PC-9 (cell line): ENCODE measurements around the gene ABCA1. TPM values are rescaled to one million over a fixed set of nuclear protein-coding genes. Genes with fewer than 3 reads are reported as not detected.
"Not testable (repeated sequence)": the region's sequence is repeated elsewhere in the genome, so short reads cannot be mapped to it uniquely, and the experiment has no call there.

ENCODE experiments used
- BruUV-seq: library from RNA; stranded (reverse); fragments of 400-500 nt; replicated peaks from 2 replicates; lab custom pipeline; 2021; lab: Mats Ljungman, UMichigan
- CTCF ChIA-PET: fragments of 300-600 bp; sonication (Branson Sonifier 250); formaldehyde crosslinking; loops from one replicate; lab custom pipeline; 2022; ENCODE audit warnings: antibody characterized with exemption; lab: Charles Lee
- POLR2A ChIA-PET: fragments of 300-600 bp; sonication (Branson Sonifier 250); formaldehyde crosslinking; loops from one replicate; lab custom pipeline; 2022; ENCODE audit warnings: antibody characterized with exemption; ENCODE audit not compliant: unreplicated experiment; lab: Charles Lee
- DNase-seq, 2 experiments: peaks; one replicate each; pipeline versions ENCODE4 v3.0.0 to v3.0.0-alpha.2; 2015 to 2022; ENCODE audit warnings: mixed read lengths in 1 of 2
- H2AFZ ChIP-seq: fragments of 200-600 bp; sonication (generic); 2 replicates; pipeline ENCODE4 v1.8.1; 2017; ENCODE audit warnings: antibody characterized with exemption
- H3F3A ChIP-seq: fragments of 200-600 bp; sonication (generic); 2 replicates; pipeline ENCODE4 v1.8.1; 2017; ENCODE audit warnings: antibody characterized with exemption, mild to moderate bottlenecking, low read depth; ENCODE audit not compliant: insufficient read depth
- H3K27ac ChIP-seq: fragments of 200-600 bp; sonication (generic); 2 replicates; pipeline ENCODE4 v1.6.1; 2016; ENCODE audit warnings: mixed run types
- H3K27me3 ChIP-seq: fragments of 200-600 bp; sonication (generic); 2 replicates; pipeline ENCODE4 v1.6.1; 2016; ENCODE audit warnings: low read depth, mixed run types; ENCODE audit not compliant: insufficient read depth
- H3K36me3 ChIP-seq: fragments of 200-600 bp; sonication (generic); 2 replicates; pipeline ENCODE4 v1.6.1; 2016; ENCODE audit warnings: low read depth, mixed run types
- H3K4me1 ChIP-seq: fragments of 200-600 bp; sonication (generic); replicated peaks from 2 replicates; pipeline ENCODE4 v1.6.1; 2016; ENCODE audit warnings: mixed run types; ENCODE audit not compliant: insufficient read depth
- H3K4me2 ChIP-seq: fragments of 200-600 bp; sonication (generic); 2 replicates; pipeline ENCODE4 v1.6.1; 2017; ENCODE audit warnings: mixed run types
- H3K4me3 ChIP-seq: fragments of 200-600 bp; sonication (generic); 2 replicates; pipeline ENCODE4 v1.6.1; 2016; ENCODE audit warnings: mixed run types
- H3K79me2 ChIP-seq: fragments of 200-600 bp; sonication (generic); 2 replicates; pipeline ENCODE4 v1.6.1; 2017; ENCODE audit warnings: low read depth, mixed run types
- H3K9me2 ChIP-seq: fragments of 200-600 bp; sonication (generic); 2 replicates; pipeline ENCODE4 v1.8.1; 2017; ENCODE audit warnings: mild to moderate bottlenecking; ENCODE audit not compliant: insufficient read depth
- H3K9me3 ChIP-seq: fragments of 200-600 bp; sonication (generic); 2 replicates; pipeline ENCODE4 v1.8.1; 2016; ENCODE audit warnings: low read depth; ENCODE audit not compliant: insufficient read depth
- H4K20me1 ChIP-seq: fragments of 200-600 bp; sonication (generic); 2 replicates; pipeline ENCODE4 v1.8.1; 2017; ENCODE audit not compliant: insufficient read depth
- EZH2 ChIP-seq: fragments of 200-600 bp; sonication (generic); IDR thresholded peaks from 2 replicates; pipeline ENCODE4 v1.8.0; 2017; ENCODE audit warnings: antibody characterized with exemption, low read depth
- intact Hi-C: fragments of 100-400 bp; cut with micrococcal nuclease; formaldehyde crosslinking; loops from one replicate; pipeline ENCODE4 v1.10.0; 2022; ENCODE audit not compliant: unreplicated experiment
- total RNA-seq: library from RNA; stranded (reverse); gene quantifications from 2 replicates; pipeline ENCODE4 v1.2.3, GENCODE V29; 2021
- TF ChIP-seq, protein P1 (sequence below): fragments of 200-600 bp; sonication (generic); conservative IDR thresholded peaks from 2 replicates; pipeline ENCODE4 v1.6.1; 2017; ENCODE audit warnings: mixed run types, antibody characterized with exemption, mild to moderate bottlenecking, moderate library complexity

The ABCA1 gene
- total RNA-seq, 1 experiment from 2014 or later, result 38.3 TPM

DNA sequence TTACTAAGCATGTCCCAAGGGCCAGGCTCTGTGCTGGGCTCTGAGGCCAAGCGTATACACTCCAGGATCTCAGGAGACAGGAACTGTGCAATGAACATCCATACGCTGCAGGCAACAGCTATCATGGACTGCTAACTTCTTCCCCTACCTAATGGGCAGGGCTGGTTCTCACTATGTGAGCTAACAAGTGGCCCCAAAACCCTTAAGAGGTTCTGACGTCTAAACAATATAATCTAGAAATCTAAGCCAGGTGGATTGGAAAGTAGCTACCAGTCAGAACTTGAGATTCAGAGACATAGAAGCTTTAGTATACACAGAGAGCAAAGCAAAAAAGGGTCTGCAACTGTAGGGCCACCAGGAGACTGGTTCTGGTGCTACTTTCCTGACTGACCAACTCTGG is 27.6 kb downstream of the ABCA1 start:
- H3K9me3 ChIP-seq, result no peaks in the 10 kb centered on the region
- H4K20me1 ChIP-seq, result peaks cover 63% of the 10 kb centered on the region
- H3F3A ChIP-seq, result no peaks in the 10 kb centered on the region
- no peaks in the 10 kb centered on the region for H3K27me3 ChIP-seq
- H3K27ac ChIP-seq, result no peak overlapping the region
- no peaks in the 10 kb centered on the region for H3K9me2 ChIP-seq
- no peak for DNase-seq
- H3K79me2 ChIP-seq, result peaks cover 44% of the 10 kb centered on the region
- intact Hi-C loops, result no loop called here
- BruUV-seq, result no TSS peak
- H3K4me1 ChIP-seq, result no peaks in the 10 kb centered on the region
- H2AFZ ChIP-seq, result no peak overlapping the region
- no peak overlapping the region for H3K4me2 ChIP-seq
- ChIA-PET CTCF (no interaction called here), POLR2A (no interaction called here)
- TF ChIP-seq EZH2, result no peak
- TF ChIP-seq, protein P1, sequence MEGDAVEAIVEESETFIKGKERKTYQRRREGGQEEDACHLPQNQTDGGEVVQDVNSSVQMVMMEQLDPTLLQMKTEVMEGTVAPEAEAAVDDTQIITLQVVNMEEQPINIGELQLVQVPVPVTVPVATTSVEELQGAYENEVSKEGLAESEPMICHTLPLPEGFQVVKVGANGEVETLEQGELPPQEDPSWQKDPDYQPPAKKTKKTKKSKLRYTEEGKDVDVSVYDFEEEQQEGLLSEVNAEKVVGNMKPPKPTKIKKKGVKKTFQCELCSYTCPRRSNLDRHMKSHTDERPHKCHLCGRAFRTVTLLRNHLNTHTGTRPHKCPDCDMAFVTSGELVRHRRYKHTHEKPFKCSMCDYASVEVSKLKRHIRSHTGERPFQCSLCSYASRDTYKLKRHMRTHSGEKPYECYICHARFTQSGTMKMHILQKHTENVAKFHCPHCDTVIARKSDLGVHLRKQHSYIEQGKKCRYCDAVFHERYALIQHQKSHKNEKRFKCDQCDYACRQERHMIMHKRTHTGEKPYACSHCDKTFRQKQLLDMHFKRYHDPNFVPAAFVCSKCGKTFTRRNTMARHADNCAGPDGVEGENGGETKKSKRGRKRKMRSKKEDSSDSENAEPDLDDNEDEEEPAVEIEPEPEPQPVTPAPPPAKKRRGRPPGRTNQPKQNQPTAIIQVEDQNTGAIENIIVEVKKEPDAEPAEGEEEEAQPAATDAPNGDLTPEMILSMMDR, result no peak
- peaks cover 31% of the 10 kb centered on the region; the same call in 1 of the 2 replicates for H3K36me3 ChIP-seq
- no peak overlapping the region for H3K4me3 ChIP-seq

DNA sequence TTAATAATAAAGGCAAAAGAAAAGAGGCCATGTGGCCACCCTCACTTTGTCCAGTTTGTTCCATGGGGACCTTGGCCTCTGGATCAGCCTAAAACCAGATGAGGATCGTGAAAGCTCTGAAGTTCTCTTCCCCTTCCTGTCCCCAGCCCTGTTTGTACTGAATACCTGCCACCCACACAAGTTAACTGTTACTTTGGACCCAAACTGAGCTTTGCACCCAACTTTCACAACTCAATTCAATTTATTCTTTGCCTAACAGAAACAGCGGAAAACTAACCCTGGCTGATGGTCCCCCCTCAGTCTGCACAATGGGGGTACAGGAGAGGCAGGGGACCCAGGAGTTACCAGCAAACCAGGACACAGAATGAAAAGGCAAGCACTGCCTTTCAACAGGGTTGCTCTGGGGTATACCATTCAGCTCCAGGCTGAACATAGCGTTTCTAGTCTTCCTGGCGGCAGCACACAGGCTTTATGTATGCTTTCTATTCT is 28.2 kb downstream of the ABCA1 start:
- no peaks in the 10 kb centered on the region for H3F3A ChIP-seq
- CTCF ChIA-PET, result no interaction called here
- BruUV-seq, result no TSS peak
- H3K9me3 ChIP-seq, result no peaks in the 10 kb centered on the region
- TF ChIP-seq, protein P1, result no peak
- no peak for TF ChIP-seq EZH2
- H3K9me2 ChIP-seq, result 0 out of 2 replicates have a peak, but pooled peaks cover 2% of the 10 kb centered on the region
- intact Hi-C loops, result no loop called here
- H3K27ac ChIP-seq, result no peak overlapping the region
- no peaks in the 10 kb centered on the region for H3K4me1 ChIP-seq
- H3K36me3 ChIP-seq, result peaks cover 36% of the 10 kb centered on the region; the same call in 1 of the 2 replicates
- DNase-seq, result no peak
- peaks cover 44% of the 10 kb centered on the region for H3K79me2 ChIP-seq
- no peak overlapping the region for H2AFZ ChIP-seq
- no peak overlapping the region for H3K4me3 ChIP-seq
- POLR2A ChIA-PET, result no interaction called here
- H3K27me3 ChIP-seq, result no peaks in the 10 kb centered on the region
- H4K20me1 ChIP-seq, result peaks cover 60% of the 10 kb centered on the region
- H3K4me2 ChIP-seq, result no peak overlapping the region

DNA sequence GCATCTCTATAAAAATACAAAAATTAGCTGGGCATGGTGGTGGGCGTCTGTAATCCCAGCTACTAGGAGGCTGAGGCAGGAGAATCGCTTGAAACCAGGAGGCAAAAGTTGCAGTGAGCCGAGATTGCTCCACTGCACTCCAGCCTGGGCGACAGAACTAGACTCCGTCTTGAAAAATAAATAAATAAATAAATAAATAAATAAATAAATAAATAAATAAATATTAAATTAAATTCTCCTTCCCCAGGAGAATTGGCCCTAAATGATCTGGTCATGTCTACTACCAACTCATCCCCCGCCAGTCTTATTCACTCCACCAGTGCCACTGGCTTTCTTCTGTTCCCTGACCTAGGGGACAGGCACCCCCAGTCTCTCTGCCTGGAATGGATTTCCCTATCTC is 29.6 kb downstream of the ABCA1 start:
- DNase-seq, H3K4me3 ChIP-seq, H3K27ac ChIP-seq, H3K4me1 ChIP-seq, H3F3A ChIP-seq, H3K9me2 ChIP-seq, BruUV-seq, POLR2A ChIA-PET, H3K4me2 ChIP-seq, H3K27me3 ChIP-seq, H2AFZ ChIP-seq, CTCF ChIA-PET, H3K9me3 ChIP-seq, intact Hi-C loops: not testable (repeated sequence)
- H3K79me2 ChIP-seq, result peaks cover 43% of the 10 kb centered on the region
- H3K36me3 ChIP-seq, result peaks cover 40% of the 10 kb centered on the region; the same call in 1 of the 2 replicates
- peaks cover 46% of the 10 kb centered on the region for H4K20me1 ChIP-seq
